Neuronal stem cell (in vitro differentiated cells): Measurements from ENCODE around the gene CHRNB4. TPM values are rescaled to one million over a fixed set of nuclear protein-coding genes. Genes with fewer than 3 reads are reported as not detected.

ENCODE experiments used
- small RNA-seq: library from polyadenylated mRNA; stranded (forward); fragments of <200 nt; extraction: miRNeasy Mini kit (QIAGEN cat#:217004); gene quantifications from one replicate; pipeline ENCODE3, GENCODE V24; 2013; ENCODE audit not compliant: insufficient read depth

CHRNB4 gene

Small RNAs within 50 kb of the gene (small RNA-seq; reads per million reads assigned to genes)
- not detected for gene AC067863.2
